Activated CD4-positive, CD25-positive, alpha-beta regulatory T cell treated with anti-CD3 and anti-CD28 coated beads, Interleukin-2, amount 50 U/mL, for 24 hours (primary cell): Measurements from ENCODE around the gene CRYBB1.

Experiments used
- ATAC-seq, 2 donors: fragments of 150-1000 bp; cut with Tn5 transposase; one replicate each; pipeline ENCODE4 v1.10.0; 2021; ENCODE audit warnings: mild to moderate bottlenecking in 1 of 2, moderate library complexity in 1 of 2

Gene CRYBB1

GRCh38 chr22:26574001-26574723, 43.7 kb downstream of the CRYBB1 start:
- no peak for ATAC-seq

- ATAC-seq: no peak
Measured at GRCh38 chr22:26573026-26573662, 44.7 kb downstream of the CRYBB1 start.

- no peak for ATAC-seq
Measured at GRCh38 chr22:26570864-26571525, 46.8 kb downstream of the CRYBB1 start.

GRCh38 chr22:26570115-26570514, 47.7 kb downstream of the CRYBB1 start:
- ATAC-seq: no peak

- no peak for ATAC-seq
Measured at GRCh38 chr22:26568207-26568706, 49.6 kb downstream of the CRYBB1 start.

DNA sequence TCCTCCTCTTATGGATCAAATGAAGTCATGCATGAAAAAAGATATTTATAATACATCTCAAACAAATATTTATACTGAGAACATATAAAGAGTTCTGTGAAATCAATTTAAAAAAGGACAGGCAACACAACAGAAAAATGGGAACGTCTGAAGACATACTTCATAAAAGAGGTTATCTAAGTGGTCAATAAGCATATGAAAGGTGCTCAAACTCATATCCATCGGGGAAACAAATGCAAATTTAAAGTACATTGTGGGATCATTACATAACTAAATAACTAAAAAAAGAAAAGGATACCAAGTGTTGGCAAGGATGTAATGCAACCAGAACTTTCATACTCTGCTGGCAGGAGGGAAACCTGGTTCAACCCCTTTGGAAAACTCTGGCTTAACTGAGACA, 50.2 kb downstream of the CRYBB1 start:
- no peak for ATAC-seq

DNA sequence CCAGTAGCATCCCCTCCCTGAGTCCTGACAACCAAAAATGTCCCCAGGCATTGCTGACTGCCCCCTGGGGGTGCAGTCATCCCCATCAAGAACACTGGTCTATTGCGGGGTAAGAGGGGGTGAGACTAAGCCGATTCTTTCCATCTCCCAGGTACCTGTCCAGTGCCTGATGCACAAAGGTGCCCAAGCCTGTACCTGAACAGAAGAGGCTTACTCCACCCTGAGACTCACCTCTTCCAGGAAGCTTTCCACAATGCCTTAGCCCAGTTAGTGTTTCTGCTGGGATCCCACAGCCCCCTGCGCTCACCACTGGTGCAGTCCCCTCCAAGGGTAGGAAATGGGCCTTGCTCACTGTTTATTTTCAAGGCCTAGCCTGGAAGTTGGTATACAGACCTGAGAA, 50.8 kb downstream of the CRYBB1 start:
- ATAC-seq: no peak

GRCh38 chr22:26565889-26566288, 51.9 kb downstream of the CRYBB1 start:
- ATAC-seq: no peak

DNA sequence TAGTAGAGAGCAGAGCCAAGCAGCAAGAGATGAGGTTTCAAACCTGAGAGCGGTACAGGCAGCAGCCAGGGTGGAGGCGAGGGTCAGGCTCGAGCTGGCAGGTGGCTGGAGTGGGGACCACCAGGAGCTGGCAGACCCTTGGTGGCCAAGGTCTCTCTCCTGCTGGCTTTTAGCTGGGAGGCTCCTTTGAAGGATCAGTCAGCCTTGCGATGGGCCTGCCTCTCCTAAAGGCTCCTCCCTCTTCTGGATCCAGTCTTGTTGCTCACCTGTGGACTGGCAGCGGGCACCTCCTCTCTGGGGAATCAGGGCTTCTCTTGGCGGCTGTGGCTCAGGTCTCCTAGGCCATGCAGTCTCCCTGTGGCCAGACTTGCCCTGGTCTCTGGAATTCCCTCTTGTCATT, 52.6 kb downstream of the CRYBB1 start:
- ATAC-seq: no peak

- ATAC-seq: no peak
Measured at GRCh38 chr22:26564672-26565071, 53.2 kb downstream of the CRYBB1 start.

DNA sequence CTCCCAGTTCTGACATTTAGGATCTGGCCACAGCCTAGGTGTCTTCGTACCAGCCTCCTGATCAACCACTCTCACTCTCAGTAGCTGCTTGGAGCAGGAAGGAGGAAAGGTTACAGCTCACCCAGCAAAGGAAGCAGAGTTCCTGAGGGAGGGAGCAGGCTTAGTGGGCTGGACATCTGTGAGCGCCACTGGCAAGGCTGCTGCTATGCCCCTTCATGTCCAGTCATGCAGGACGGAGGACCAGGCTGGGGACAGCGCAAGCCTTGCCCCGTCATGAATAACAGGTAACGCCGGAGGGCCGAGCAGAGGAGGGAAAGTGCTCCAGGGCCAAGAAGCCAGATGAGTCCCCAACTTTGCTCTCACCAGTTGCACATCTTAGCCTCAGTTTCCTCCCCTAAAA, 53.6 kb downstream of the CRYBB1 start:
- ATAC-seq: no peak

GRCh38 chr22:26563022-26563421, 54.8 kb downstream of the CRYBB1 start:
- ATAC-seq: no peak

- no peak for ATAC-seq
Measured at GRCh38 chr22:26561756-26562417, 55.9 kb downstream of the CRYBB1 start.

GRCh38 chr22:26559961-26560575, 57.8 kb downstream of the CRYBB1 start:
- ATAC-seq: no peak

DNA sequence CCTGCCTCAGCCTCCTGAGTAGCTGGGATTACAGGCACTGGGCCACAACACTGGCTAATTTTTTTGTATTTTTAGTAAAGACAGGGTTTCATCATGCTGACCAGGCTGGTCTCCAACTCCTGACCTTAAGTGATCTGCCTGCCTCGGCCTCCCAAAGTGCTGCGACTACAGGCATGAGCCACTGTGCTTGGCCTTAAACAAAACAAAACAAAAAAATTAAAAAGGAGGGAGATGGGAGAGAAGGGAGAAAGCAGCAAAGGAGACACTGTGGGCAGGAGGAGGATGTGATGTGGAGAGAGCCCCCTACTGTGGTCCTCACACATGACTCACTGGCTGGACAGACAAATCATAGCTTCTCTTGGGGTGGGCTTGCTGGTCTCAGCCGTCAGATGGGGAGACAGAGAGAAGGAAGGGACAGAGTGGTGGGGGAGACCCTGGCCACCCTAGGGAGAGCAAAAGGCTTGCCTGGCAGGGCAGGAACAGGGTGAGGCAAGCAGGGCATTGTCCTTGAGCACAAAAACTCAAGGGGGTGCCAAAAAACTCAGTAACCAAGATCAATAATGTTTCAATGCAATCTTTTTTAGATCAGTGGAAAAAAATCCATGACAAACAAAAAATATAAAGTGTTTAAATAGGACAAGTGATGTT, 59.5 kb downstream of the CRYBB1 start:
- no peak for ATAC-seq

GRCh38 chr22:26556904-26557303, 60.9 kb downstream of the CRYBB1 start:
- no peak for ATAC-seq

DNA sequence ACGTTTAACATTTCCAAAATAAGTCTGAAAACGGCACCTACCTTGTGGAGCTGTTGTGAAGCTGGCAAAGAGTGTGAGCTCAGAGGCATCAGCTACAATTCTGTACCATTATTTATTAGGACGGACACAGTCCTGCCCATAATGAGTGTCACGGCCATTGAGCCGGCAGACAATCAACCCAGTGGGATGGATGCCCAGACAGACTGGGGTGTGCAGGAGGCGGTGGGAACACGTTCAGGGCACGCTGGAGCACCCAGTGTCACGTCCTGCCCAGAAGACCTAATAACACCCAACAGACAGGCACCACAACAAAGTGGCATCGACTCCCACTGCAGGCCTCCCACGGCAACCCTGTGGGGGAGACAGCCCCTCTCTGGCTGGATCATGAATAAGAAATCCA, 62.3 kb downstream of the CRYBB1 start:
- no peak for ATAC-seq

- no peak for ATAC-seq
Measured at GRCh38 chr22:26554956-26555355, 62.9 kb downstream of the CRYBB1 start.

DNA sequence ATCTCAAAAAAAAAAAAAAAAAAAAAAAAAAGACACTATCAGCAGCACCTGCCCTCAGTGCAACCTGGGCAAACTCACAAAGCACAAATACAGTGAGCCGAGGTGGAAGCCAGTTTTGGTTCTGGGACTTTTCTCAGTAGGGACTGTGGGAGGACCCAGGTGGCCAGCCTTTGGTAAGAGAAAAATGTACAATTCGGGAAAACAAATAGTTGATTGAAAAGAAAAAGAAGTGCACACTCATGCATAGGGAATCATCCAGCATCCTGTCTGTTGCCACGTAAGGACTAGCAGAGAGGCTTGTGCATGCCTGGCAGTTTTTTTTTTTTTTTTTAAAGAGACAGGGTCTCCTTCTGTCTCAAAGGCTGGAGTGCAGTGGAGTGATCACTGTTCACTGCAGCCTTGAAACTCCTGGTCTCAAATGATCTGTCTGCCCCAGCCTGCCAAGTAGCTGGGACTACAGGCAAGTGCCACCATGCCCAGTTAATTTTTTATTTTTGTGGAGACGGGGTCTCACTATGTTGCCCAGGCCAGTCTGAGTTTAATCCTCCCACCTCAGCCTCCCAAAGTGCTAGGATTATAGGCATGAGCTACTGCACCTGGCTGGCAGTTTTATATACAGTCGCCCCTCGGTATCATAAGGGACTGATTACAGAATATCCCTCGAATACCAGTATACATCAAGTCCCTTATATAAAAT, 64.6 kb downstream of the CRYBB1 start:
- ATAC-seq: no peak

- no peak for ATAC-seq
Measured at GRCh38 chr22:26552466-26552865, 65.4 kb downstream of the CRYBB1 start.

GRCh38 chr22:26551568-26551967, 66.3 kb downstream of the CRYBB1 start:
- ATAC-seq: no peak
